GM19372 (cell line): ENCODE results near the gene SF3B4.
"Not testable (repeated sequence)": the region's sequence is repeated elsewhere in the genome, so short reads cannot be mapped to it uniquely, and the experiment has no call there.

Experiments used
- ATAC-seq: cut with Tn5 transposase; IDR thresholded peaks from one replicate; pipeline ENCODE4 v1.9.1; 2021; ENCODE audit warnings: mild to moderate bottlenecking, low read depth, moderate library complexity; ENCODE audit not compliant: unreplicated experiment

The SF3B4 gene, protein sequence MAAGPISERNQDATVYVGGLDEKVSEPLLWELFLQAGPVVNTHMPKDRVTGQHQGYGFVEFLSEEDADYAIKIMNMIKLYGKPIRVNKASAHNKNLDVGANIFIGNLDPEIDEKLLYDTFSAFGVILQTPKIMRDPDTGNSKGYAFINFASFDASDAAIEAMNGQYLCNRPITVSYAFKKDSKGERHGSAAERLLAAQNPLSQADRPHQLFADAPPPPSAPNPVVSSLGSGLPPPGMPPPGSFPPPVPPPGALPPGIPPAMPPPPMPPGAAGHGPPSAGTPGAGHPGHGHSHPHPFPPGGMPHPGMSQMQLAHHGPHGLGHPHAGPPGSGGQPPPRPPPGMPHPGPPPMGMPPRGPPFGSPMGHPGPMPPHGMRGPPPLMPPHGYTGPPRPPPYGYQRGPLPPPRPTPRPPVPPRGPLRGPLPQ

DNA sequence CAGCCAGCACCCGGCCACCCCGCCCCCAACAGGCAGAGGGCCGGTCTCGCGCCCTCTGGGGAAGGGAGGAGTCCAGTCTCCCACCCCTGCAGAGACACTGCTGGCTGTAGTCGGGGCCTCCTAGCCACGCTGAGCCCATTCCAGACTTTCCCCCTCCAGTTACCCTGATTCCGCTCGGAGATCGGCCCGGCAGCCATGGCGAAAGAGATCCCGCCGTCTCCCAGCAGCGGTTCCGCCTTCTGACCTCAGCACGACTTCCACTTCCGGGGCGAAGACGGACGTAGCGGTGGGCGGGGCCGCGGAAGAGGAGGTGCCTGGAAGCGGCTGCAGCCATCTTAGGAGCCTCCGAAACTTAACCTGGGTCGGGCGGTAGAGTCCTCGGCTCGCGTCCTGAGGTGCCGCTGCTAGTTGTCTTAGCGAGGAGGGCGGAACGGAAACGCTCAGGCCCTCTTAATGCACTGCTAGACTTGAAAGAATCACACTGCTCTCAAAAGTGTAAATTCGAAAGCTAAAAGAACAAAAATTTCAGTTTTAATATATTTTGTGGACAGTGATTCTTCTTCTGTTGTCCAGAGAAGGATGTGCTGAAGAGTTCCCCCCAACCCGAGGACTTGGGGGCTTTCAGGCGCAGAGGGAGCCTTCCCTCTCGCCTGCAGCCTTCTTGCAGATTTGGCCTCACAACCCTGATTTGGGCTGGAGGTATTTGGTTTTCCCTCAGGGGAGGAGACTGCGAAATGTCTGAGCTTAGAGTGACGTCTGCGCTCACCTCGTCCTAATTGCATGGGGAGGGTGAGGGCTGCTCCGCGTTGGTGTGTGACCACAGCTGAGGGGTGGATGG, at the start of gene SF3B4:
SF3B4 (minus strand) TSS at position 241 of the 838 bp plus-strand sequence; CDS start at position 197, 44 bp downstream.
- ATAC-seq = peak; percentile 96

DNA sequence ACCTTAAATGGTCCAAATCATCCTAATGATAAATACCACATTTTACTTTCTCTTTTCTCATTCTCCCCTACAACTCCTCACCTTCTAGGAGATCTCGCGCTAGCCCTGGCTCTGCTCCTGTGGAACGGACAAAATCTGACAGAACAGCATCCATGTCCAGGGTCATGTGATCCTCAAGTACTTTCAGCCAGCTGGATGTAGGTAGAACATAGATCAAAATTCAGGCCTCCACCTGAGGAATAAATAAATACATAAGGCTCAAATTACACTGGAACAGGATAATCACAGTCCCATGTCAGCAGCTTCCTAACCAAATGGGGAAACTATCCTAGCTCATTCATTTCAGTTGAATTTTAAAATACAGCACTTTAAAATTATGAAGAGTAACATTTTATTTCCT, 49.7 kb upstream of the SF3B4 start:
- ATAC-seq = no peak

DNA sequence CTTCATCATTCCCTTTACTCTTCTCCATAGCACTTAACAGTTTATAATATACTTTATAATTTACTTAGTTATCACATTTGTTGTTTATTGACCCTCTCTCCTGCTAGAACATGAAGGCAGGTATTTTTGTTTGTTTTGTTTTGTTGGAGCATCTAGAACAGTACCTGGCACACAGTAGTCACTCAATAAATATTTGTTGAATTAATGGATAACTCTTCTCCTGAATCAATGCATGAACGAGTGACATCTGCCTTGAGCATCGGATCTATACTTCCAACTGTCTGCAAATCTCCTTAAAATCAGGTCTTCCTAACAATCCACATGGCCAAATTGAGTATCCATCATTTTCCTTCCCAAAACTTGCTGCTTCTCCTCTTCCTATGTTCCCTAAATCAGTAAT, 44.9 kb upstream of the SF3B4 start:
- ATAC-seq = no peak

DNA sequence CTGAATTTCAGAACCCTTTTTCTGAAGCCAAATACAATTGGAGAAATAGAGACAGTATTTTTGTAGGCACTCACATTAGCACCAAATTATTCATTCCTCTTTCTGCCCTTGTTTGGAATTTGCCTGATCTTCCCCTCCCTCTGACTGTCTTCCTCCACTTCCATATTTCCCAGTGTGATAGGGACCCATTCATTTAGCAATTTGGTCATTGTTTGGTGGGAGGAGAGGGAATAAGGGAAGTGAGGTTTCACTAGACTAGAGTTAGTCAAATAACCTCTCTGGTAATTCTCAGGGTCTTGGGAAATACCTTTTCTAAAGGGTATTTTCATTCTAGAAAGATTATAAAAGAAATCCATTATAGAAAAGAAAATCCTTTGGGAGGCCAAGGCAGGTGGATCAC, 40.0 kb upstream of the SF3B4 start:
- ATAC-seq = no peak

DNA sequence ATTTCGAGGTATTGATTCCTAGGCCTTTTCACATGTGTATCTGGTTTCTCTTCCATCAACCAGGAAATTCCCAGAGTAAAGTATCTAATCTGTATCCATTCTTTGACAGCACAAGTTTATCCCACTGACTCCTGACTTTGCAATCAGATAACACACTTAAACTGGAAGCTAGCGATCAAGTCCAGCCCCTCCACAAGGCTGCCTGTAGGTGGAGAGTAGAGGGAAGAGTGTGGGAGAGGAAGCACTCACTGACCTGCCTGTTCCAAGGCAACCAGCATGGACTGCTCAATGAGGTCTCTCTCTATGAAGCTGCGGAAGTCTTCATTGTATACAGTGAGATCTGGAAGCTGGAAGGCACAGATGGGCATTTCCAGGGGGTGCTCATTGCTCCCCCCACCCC, 39.4 kb upstream of the SF3B4 start:
- ATAC-seq = no peak

DNA sequence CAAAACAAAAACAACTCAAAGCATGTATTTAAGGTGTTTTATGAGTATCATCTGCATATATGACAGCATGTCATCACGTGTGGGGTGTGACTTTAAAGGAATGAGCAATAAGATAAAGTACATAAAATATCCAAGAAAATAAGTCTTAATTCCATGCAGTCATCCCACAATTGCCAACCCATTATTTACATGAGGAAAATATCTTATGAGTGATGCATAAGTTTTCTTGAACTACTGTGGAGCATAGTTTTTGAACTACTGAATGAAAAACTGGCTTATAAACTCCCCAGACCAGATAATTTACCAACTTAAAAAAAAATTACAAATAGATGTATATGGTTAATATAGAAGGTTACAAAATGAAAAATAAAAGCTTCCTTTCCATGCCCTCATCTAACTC, 38.8 kb upstream of the SF3B4 start:
- ATAC-seq = no peak

DNA sequence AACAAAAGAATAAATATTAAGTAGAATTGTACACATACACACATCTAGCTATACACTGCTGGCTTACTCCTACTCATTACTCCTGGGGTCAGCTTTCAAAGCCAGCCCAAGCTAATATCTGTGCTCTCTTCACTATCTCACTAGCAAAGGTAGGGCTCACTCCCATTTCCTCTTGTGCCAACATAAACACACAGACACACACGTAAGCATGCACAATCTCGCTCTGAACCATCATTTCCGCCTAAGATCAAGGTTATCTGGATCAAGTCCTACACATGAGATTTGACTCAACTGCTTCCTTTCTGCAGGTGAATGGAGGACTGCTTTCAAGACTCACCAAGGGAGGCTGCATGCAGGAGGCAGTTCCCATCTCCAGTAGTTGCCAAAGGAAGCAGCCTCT, 37.8 kb upstream of the SF3B4 start:
- no peak for ATAC-seq

DNA sequence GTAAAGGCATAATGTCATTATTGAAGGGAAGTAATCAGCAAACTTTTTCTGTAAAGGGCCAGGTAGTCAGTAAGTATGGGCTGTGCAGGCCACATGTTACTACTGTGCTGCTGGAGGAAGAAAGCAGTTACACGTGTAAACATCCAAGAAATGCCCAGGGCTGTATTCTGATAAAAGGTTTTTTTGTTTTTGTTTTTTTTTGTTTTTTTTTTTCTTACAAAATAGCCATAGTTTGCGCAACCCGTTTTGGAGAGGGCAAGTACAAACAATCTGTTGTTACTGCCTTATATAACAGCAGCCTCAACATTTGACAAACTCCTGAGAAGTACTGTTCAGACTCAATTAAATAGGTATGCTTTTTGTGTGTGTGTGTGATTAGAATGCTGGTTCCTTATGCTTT, 35.8 kb upstream of the SF3B4 start:
- no peak for ATAC-seq

DNA sequence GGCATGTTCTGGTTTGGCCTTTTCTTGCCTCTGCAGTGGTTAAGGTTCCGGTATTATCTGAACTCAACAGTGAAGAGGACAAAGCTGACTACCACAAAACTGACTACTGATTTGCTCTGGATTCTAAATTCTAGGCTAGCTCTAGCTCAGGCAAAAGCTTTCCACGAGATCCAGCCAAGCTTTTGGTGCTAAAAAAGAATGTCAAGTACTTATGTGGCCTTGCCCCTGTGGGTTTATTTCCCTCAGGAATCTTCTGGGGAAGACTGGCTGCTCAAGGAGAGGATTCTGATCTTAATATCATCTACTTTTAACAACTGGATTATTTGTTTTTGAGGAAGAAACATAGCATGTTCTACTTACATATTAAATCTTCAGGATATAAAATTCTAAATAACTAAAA, 35.1 kb upstream of the SF3B4 start:
- no peak for ATAC-seq

DNA sequence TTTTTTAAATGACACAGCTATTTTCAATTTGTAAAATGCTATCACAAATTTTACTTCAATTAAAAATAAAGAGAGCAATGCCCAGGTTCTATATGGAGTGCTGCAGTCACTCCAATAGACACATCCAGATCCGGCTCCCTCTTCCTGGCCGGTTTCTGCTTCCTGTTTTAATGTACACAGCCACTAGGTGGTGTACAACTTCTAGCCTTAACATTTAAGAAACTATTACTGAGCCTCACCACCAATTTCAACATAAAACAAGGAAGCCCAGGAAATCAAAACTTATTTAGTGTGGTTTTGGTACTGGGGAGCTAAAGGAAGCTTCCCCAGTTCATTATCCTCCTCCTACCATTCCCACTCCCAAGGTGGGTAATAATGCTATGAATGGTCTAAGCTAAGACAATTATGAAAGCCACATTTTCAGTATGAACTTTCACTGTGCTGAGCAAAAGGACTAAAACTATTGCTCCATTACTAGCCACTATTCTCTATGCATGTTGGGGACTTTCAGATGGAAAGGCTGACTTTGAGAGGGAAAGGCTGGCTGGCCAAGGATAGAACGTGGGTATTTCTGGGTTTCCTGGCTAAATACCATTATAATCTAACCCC, 34.5 kb upstream of the SF3B4 start:
- no peak for ATAC-seq

DNA sequence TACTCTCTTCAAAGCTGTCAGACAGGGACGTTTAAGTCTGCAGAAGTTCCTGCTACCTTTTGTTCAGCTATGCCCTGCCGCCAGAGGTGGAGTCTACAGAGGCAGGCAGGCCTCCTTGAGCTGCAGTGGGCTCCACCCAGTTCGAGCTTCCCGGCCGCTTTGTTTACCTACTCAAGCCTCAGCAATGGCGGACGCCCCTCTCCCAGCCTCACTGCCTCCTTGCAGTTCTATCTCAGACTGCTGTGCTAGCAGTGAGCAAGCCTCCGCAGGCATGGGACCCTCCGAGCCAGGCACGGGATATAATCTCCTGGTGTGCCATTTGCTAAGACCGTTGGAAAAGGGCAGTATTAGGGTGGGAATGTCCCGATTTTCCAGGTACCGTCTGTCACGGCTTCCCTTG, 29.9 kb upstream of the SF3B4 start:
- ATAC-seq = not testable (repeated sequence)

DNA sequence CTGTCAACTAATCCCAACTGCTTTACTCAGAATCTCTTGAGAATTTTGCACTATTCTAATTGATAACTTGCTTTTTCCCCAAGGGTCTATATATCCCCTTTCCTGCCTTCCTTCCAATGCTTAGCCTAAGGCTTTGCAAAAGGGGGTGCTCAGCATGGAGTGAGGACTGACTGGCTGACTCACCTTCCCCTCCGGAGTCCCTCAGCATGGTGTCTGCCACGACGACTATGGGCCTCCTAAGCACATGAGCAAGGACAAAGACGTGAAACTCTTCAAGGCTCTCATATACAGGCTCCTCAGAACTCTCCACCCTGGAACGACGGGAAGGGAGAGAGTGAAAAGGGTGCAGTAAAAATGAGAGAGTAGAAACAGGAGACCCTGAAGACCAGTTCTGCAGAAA, 22.3 kb upstream of the SF3B4 start:
- ATAC-seq = no peak

DNA sequence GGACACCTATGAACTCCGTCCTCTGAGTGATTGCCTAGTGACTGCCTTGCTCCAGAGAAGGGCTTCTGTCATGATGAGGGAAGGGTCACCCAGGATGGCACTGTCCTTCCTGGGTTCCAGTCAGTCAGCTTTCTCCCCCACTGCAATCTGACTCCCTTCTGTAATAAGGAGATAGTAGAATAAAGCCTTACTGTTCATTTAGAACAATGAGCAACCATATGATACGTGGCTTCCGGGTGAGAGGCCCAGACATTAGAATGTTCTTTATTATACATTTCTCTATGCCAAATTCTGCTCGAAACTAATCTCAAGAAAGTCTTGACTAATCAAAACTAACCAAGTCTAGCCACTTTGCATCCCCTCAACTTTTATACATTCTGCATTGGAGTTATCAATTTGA, 17.6 kb upstream of the SF3B4 start:
- no peak for ATAC-seq

DNA sequence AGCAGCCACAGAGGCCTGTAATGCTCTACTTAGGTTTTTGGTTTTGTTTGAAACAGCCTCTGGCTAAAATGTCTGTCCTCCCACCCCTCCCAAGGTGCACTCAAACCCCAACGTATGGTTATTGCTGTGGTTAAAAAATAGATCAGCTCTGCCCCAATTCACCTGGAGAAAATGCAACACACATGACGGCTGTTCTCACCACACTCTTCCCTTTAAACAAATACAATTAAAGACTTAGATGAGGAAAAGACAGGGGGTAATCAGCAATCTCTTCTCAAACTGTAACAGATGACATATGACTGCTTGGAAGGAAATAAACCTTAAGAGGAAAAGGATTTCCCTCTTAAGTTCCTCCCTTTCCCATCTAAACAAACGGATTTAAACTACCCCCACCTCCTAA, 15.3 kb upstream of the SF3B4 start:
- no peak for ATAC-seq

DNA sequence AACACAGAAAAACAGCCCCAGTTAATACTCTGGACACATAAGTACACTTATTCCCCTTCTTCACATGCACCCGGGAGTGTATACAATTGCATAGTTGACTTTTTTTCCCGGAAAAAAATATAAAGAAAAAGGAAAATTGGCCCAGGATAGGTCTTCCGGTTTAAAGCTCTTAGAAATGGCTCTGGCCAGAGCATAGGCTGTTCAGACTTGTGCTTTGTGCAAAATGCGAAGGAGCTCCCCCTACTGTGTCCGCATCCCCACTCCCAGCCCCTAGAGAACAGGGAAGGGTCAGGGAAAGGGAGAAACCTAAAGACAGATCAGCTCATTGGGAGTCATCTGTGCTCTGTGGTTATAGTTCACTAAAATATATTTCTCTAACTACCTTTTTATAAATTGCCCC, 14.6 kb upstream of the SF3B4 start:
- no peak for ATAC-seq

DNA sequence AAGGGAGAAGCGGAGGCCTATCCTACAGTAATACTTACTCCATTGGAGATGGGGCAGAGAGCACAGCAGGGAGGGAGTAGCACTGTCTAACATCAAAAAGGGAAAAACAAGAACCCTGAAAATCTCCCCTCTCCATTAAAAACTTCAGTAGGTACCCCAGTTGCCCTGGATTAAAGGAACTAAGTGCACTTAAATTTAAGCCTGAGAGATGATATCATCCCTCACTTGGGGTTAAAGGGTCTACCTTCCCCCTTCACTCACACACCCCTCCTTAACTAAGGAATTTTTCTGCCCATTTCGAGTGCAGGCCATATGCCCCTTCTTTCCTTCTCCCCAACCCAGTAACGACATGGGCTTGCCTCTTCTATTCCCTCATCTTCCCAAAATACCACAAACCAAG, 12.8 kb upstream of the SF3B4 start:
- ATAC-seq = no peak

DNA sequence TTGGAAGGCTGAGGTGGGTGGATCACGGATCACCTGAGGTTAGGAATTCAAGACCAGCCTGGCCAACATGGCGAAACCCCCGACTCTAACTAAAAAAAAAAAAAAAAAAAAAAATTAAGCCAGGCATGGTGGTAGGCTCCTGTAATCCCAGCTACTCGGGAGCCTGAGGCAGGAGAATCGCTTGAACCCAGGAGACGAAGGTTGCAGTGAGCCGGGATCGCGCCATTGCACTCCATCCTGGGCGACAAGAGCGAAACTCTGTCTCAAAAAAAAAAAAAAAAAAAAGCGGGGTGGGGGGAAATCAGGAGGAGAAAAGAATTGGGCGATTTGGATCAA, 11.0 kb upstream of the SF3B4 start:
- not testable (repeated sequence) for ATAC-seq

DNA sequence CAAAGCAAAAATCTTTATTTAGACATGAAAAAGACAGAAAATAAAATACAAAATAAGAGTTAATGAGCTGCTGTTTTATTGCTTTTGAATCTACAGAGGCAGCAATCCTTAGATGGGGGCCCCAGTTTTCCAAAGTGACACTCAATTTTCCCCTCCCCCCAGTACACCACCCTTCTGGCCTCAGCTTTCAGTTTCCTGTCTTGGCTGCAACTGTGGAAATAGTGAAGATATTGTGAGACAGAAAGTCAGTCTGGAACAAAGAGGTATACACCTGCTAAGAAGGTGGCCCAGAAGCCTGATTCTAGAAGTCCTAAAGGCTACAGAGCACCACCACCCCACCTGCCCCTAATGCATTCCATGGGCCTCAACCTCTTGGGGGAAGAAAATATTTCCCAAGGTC, 10.2 kb upstream of the SF3B4 start:
- ATAC-seq = no peak

DNA sequence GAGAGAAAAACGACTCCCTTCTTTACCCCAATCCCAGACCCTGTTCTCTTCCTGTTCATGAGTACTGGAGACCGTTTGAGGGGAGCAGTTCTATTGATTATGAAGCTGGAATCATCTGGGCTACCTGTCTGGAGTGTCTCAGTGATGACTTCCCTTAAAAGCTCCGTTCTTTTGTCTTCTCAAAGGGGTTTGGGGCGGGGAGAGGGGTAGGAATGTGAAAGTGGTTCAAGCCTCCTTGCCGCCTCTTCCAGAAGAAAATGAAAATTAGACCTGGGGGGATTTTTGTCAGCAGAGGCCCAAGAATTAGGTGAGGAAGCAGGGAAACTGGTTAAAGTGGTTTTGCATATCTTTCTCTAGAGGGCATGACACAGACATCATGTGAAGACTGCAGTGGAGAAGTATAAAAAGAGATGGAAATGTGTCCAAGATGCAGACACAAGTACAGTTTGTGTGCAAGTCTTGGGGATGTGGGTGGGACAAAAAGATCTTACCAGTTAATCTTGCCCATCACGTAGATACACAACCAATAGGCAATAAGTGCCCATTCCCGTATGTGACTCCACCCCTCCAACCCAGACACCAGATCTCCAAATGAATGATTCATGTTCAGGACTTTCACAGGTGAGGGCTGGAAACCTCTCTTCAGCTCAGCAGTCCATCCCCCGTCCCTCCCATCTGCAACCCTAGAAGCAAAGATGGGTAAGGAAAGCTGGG, 9.5 kb upstream of the SF3B4 start:
- no peak for ATAC-seq

DNA sequence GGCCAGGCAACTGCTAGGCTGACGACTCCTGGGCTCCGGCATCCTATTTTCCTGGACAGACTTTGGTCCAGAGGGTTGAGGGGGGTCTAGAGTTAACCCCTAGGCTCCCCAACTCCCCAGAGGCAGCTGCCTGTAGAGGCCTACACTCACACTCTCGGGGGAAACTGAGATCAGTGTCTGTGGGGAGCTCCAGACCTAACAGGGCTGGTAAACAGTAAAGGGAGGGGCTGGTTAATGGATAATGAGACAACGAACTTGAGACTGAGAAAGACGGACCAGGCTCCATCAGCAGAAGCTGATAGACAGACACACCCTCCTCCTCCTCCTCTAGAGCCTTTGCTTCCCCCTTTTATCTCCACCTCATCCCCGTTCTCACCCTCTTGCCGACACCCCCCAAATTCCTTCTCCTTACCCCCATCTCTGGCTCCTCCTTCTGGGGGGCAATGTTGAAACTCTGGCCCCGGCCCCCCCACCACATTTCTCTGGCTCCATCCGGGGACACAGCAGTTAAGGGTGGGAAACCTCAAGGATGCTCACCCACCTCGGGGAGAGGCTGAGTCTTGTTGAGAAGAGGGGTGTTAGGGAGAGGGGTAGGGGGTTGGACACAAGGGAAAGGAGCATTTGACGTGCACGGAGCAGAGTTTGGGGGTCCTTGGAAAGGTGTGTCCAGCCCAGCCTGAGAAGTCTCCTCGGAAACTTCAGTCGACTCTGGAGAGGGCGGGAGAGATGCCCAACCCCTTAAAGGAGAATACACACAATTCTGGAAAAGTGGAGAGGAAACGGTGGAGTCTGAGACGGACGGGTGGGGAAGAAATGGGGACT, 8.8 kb upstream of the SF3B4 start, which contains the start of gene MTMR11:
MTMR11 (minus strand) TSS at position 710 of the 822 bp plus-strand sequence; CDS start at position 478, 232 bp downstream.
- ATAC-seq = no peak
